SK-N-SH (cell line): Measurements from ENCODE around the gene CIPC. TPM values are rescaled to one million over a fixed set of nuclear protein-coding genes. Genes with fewer than 3 reads are reported as not detected.

Experiments
- CTCF ChIA-PET: fragments of 300-600, 350-600 bp; formaldehyde crosslinking; extraction: SDS; loops from one replicate; lab custom pipeline; 2021; lab: Yijun Ruan, JAX
- POLR2A ChIA-PET: fragments of 350-600 bp; sonication (Branson Sonifier 250); formaldehyde crosslinking; extraction: SDS; loops from one replicate; lab custom pipeline; 2020; ENCODE audit warnings: antibody characterized with exemption, inconsistent platforms; lab: Yijun Ruan, JAX
- DNase-seq: peaks from one replicate; pipeline ENCODE4 v3.0.0; 2012
- H2AFZ ChIP-seq: fragments of 200-600 bp; sonication (generic); 2 replicates; pipeline ENCODE4 v1.8.1; 2016; ENCODE audit warnings: antibody characterized with exemption, mild to moderate bottlenecking, low read depth
- H3F3A ChIP-seq: fragments of 200-600 bp; sonication (generic); replicated peaks from 2 replicates; pipeline ENCODE3; 2016; ENCODE audit warnings: antibody characterized with exemption, mild to moderate bottlenecking; ENCODE audit not compliant: insufficient read depth
- H3K27ac ChIP-seq, 2 experiments: fragments of 200-500 bp in 1 of 2; fragments of 200-600 bp in 1 of 2; sonication (Bioruptor generic) in 1 of 2; sonication (generic), shearing (Covaris generic) in 1 of 2; 2 replicates each; pipeline versions ENCODE4 v1.5.1 to v1.6.1; 2014 to 2016; ENCODE audit warnings: low read depth in 2 of 2, inconsistent platforms in 1 of 2, low read length in 1 of 2, mild to moderate bottlenecking in 1 of 2, mixed read lengths in 1 of 2
- H3K27me3 ChIP-seq: fragments of 200-600 bp; sonication (generic), shearing (Covaris generic); 2 replicates; pipeline ENCODE4 v1.6.1; 2016; ENCODE audit warnings: mixed run types; ENCODE audit not compliant: insufficient read depth
- H3K36me3 ChIP-seq, 2 experiments: fragments of 200-500 bp in 1 of 2; fragments of 200-600 bp in 1 of 2; sonication (Bioruptor generic) in 1 of 2; sonication (generic) in 1 of 2; replicated peaks in 1 of 2; 2 replicates each; pipeline versions ENCODE3 to v1.5.1; 2014 to 2016; ENCODE audit warnings: low read length in 1 of 2, mild to moderate bottlenecking in 1 of 2; ENCODE audit not compliant: insufficient read depth in 2 of 2, control insufficient read depth in 1 of 2
- H3K4me1 ChIP-seq, 2 experiments: fragments of 200-500 bp in 1 of 2; fragments of 200-600 bp in 1 of 2; sonication (Bioruptor generic) in 1 of 2; sonication (generic), shearing (Covaris generic) in 1 of 2; 2 replicates each; pipeline versions ENCODE4 v1.5.1 to v1.6.1; 2014 to 2016; ENCODE audit warnings: low read depth in 1 of 2, low read length in 1 of 2, mixed run types in 1 of 2; ENCODE audit not compliant: insufficient read depth in 2 of 2, control insufficient read depth in 1 of 2
- H3K4me2 ChIP-seq: fragments of 200-600 bp; sonication (generic), shearing (Covaris generic); 2 replicates; pipeline ENCODE4 v1.6.1; 2017; ENCODE audit warnings: mixed run types
- H3K4me3 ChIP-seq, 2 experiments: fragments of 200-500 bp in 1 of 2; fragments of 200-600 bp in 1 of 2; sonication (Bioruptor generic) in 1 of 2; sonication (generic), shearing (Covaris generic) in 1 of 2; 2 replicates each; pipeline versions ENCODE4 v1.5.1 to v1.8.1; 2014 to 2016; ENCODE audit warnings: low read depth in 2 of 2, inconsistent platforms in 1 of 2, low read length in 1 of 2, mild to moderate bottlenecking in 1 of 2, mixed read lengths in 1 of 2, moderate library complexity in 1 of 2
- H3K79me2 ChIP-seq: fragments of 200-600 bp; sonication (generic); 2 replicates; pipeline ENCODE4 v1.8.1; 2017; ENCODE audit warnings: mild to moderate bottlenecking; ENCODE audit not compliant: insufficient read depth
- H3K9ac ChIP-seq: fragments of 200-600 bp; sonication (generic); 2 replicates; pipeline ENCODE4 v1.6.1; 2017; ENCODE audit warnings: mixed run types
- H3K9me2 ChIP-seq: fragments of 200-600 bp; sonication (generic); 2 replicates; pipeline ENCODE4 v1.6.1; 2017; ENCODE audit warnings: mixed run types
- H3K9me3 ChIP-seq: fragments of 200-600 bp; sonication (generic); 2 replicates; pipeline ENCODE4 v1.6.1; 2017; ENCODE audit warnings: mixed run types, mild to moderate bottlenecking, moderate library complexity
- H4K20me1 ChIP-seq: fragments of 200-600 bp; sonication (generic); 2 replicates; pipeline ENCODE4 v1.6.1; 2017; ENCODE audit warnings: mild to moderate bottlenecking, mixed run types; ENCODE audit not compliant: insufficient read depth
- CHD2 ChIP-seq: fragments of 150-350 bp; IDR thresholded peaks from 2 replicates; pipeline ENCODE4 v1.6.1; 2018; ENCODE audit warnings: low read length; ENCODE audit not compliant: partially characterized antibody
- FOXM1 ChIP-seq: IDR thresholded peaks from 2 replicates; pipeline ENCODE4 v1.4.0; 2012; ENCODE audit warnings: low read depth, mild to moderate bottlenecking
- GABPA ChIP-seq: IDR thresholded peaks from 2 replicates; pipeline ENCODE4 v1.4.0; 2012; ENCODE audit warnings: low read depth, mild to moderate bottlenecking
- IRF3 ChIP-seq: fragments of 150-350 bp; IDR thresholded peaks from 2 replicates; pipeline ENCODE4 v1.6.1; 2016; ENCODE audit warnings: mild to moderate bottlenecking, low read depth, low read length
- MAX ChIP-seq: IDR thresholded peaks from 2 replicates; pipeline ENCODE4 v1.4.0; 2012; ENCODE audit warnings: low read depth
- MEF2A ChIP-seq: IDR thresholded peaks from 2 replicates; pipeline ENCODE4 v1.4.0; 2012; ENCODE audit warnings: low read depth, borderline replicate concordance
- PBX3 ChIP-seq: IDR thresholded peaks from 2 replicates; pipeline ENCODE4; 2012
- RFX5 ChIP-seq: IDR thresholded peaks from 2 replicates; pipeline ENCODE4 v1.6.1; 2012; ENCODE audit warnings: mild to moderate bottlenecking, improper control_type of control experiment, low read length
- SMC3 ChIP-seq: IDR thresholded peaks from 2 replicates; pipeline ENCODE4 v1.6.1; 2012; ENCODE audit warnings: low read depth, low read length, improper control_type of control experiment
- USF1 ChIP-seq: IDR thresholded peaks from 2 replicates; pipeline ENCODE4 v1.4.0; 2012; ENCODE audit warnings: low read depth, borderline replicate concordance
- YY1 ChIP-seq: IDR thresholded peaks from 2 replicates; pipeline ENCODE4 v1.4.0; 2012; ENCODE audit warnings: low read depth, mild to moderate bottlenecking
- WGBS: methylation state at CpG from one replicate; pipeline ENCODE4 v1.1.6; 2017; ENCODE audit warnings: low lambda C conversion rate; 5-methylcytosine and 5-hydroxymethylcytosine counted together
- polyA plus RNA-seq, 3 experiments: library from polyadenylated mRNA; depleted of rRNA; stranded (reverse); fragments of >200 nt; gene quantifications; 2 replicates each; pipeline ENCODE4 v1.2.3, GENCODE V29; 2012
- TF ChIP-seq, protein P1 (sequence below): IDR thresholded peaks from 2 replicates; pipeline ENCODE4 v1.4.0; 2012; ENCODE audit warnings: low read depth, borderline replicate concordance

Gene CIPC
- polyA plus RNA-seq, 1 of the 3 experiments (the other 2 are of a cell fraction): 6.5 TPM

DNA sequence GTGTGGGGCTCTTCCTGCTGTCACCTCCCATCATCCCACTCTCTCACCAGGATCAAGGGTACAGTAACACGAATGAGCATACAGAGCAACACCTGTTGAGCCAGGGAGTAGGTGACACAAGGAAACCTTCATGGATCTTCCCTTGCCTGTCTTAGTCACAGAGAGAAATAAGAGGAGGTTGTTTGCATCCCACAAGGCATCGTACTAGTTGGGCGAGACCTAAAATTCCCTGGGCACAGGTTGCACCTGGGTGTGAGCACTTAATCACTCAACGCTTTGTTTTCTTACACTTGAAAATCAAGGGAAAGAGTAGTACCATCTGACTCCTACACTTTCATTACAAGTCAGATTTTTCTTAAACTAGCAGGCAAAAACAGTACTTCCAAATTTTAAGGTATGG lies 16.6 kb downstream of the CIPC start (continued):
- no peak for TF ChIP-seq RFX5
- TF ChIP-seq MAX: no peak
- TF ChIP-seq PBX3: no peak
- no peak for TF ChIP-seq YY1
- no peak for TF ChIP-seq USF1
- TF ChIP-seq GABPA: no peak
- no peak for TF ChIP-seq FOXM1

GRCh38 chr14:77116172-77116817 lies 18.2 kb downstream of the CIPC start:
- H3K79me2 ChIP-seq: no peaks in the 10 kb centered on the region
- CTCF ChIA-PET: interaction anchor here (0.7 to 1.9 kb wide), 7 partner anchors 8 to 243 kb away, joined by 3 to 5 read pairs (median 3); no protein-coding TSS in a partner anchor

More at GRCh38 chr14:77116172-77116817, 18.2 kb downstream of the CIPC start:
- no peak for DNase-seq
- no peaks in the 10 kb centered on the region; a peak in 1 of 4 replicates for H3K4me1 ChIP-seq
- peaks cover 35 to 48% of the 10 kb centered on the region in 2 experiments for H3K36me3 ChIP-seq
- no peaks in the 10 kb centered on the region for H4K20me1 ChIP-seq
- no peaks in the 10 kb centered on the region for H3F3A ChIP-seq
- WGBS: 93% methylated on average over 2 of the region's 2 CpGs
- H3K27ac ChIP-seq: no peak overlapping the region
- no peak overlapping the region for H2AFZ ChIP-seq
- H3K27me3 ChIP-seq: no peaks in the 10 kb centered on the region
- H3K9ac ChIP-seq: no peak overlapping the region
- no peaks in the 10 kb centered on the region for H3K9me2 ChIP-seq
- H3K9me3 ChIP-seq: no peaks in the 10 kb centered on the region
- POLR2A ChIA-PET: no interaction called here
- H3K4me3 ChIP-seq: no peak overlapping the region
- no peak overlapping the region for H3K4me2 ChIP-seq
- no peak for TF ChIP-seq SMC3
- no peak for TF ChIP-seq MEF2A
- TF ChIP-seq MAX: no peak
- TF ChIP-seq CHD2: no peak
- no peak for TF ChIP-seq PBX3
- TF ChIP-seq, protein P1, sequence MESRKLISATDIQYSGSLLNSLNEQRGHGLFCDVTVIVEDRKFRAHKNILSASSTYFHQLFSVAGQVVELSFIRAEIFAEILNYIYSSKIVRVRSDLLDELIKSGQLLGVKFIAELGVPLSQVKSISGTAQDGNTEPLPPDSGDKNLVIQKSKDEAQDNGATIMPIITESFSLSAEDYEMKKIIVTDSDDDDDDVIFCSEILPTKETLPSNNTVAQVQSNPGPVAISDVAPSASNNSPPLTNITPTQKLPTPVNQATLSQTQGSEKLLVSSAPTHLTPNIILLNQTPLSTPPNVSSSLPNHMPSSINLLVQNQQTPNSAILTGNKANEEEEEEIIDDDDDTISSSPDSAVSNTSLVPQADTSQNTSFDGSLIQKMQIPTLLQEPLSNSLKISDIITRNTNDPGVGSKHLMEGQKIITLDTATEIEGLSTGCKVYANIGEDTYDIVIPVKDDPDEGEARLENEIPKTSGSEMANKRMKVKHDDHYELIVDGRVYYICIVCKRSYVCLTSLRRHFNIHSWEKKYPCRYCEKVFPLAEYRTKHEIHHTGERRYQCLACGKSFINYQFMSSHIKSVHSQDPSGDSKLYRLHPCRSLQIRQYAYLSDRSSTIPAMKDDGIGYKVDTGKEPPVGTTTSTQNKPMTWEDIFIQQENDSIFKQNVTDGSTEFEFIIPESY: no peak
- TF ChIP-seq IRF3: no peak
- TF ChIP-seq GABPA: no peak
